ENCODE measurements around the gene AMOT.

The AMOT gene

DNA sequence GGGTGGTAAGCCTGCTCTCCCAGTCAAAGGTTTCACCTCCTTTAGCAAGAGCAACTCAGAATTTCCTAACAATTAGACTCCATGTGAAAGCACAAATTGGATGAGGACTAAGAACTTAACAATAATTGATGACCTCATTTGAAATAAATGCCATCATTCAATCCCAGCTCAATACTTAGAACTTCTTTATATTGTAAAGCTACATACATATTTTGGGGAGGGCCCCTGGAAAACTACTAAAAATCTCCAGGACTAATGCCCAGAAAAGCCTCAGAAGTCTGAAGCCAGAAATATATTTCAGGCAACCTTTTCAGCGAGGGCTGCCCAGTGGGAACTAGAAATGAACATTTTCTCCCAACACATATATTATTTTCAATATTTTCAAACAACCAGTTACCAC lies 38.1 kb downstream of the AMOT start:
- TF ChIP-seq, protein P1, sequence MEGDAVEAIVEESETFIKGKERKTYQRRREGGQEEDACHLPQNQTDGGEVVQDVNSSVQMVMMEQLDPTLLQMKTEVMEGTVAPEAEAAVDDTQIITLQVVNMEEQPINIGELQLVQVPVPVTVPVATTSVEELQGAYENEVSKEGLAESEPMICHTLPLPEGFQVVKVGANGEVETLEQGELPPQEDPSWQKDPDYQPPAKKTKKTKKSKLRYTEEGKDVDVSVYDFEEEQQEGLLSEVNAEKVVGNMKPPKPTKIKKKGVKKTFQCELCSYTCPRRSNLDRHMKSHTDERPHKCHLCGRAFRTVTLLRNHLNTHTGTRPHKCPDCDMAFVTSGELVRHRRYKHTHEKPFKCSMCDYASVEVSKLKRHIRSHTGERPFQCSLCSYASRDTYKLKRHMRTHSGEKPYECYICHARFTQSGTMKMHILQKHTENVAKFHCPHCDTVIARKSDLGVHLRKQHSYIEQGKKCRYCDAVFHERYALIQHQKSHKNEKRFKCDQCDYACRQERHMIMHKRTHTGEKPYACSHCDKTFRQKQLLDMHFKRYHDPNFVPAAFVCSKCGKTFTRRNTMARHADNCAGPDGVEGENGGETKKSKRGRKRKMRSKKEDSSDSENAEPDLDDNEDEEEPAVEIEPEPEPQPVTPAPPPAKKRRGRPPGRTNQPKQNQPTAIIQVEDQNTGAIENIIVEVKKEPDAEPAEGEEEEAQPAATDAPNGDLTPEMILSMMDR (IDR thresholded peaks at IDR 0.05; ENCODE audit: low read depth, low read length, missing control alignments), result no peak
- H3K4me3 ChIP-seq (ENCODE audit: low read depth, low read length), result no peak overlapping the region
- H3K36me3 ChIP-seq (replicated peaks), result no peaks in the 10 kb centered on the region
- in situ Hi-C loops (cut with HindIII; ENCODE audit: low pct_ligation_motif_present, low sequenced_read_pairs), result no loop called here
- H3K27ac ChIP-seq, result no peak overlapping the region
- no peak for DNase-seq
- no peaks in the 10 kb centered on the region for H3K27me3 ChIP-seq (replicated peaks)

DNA sequence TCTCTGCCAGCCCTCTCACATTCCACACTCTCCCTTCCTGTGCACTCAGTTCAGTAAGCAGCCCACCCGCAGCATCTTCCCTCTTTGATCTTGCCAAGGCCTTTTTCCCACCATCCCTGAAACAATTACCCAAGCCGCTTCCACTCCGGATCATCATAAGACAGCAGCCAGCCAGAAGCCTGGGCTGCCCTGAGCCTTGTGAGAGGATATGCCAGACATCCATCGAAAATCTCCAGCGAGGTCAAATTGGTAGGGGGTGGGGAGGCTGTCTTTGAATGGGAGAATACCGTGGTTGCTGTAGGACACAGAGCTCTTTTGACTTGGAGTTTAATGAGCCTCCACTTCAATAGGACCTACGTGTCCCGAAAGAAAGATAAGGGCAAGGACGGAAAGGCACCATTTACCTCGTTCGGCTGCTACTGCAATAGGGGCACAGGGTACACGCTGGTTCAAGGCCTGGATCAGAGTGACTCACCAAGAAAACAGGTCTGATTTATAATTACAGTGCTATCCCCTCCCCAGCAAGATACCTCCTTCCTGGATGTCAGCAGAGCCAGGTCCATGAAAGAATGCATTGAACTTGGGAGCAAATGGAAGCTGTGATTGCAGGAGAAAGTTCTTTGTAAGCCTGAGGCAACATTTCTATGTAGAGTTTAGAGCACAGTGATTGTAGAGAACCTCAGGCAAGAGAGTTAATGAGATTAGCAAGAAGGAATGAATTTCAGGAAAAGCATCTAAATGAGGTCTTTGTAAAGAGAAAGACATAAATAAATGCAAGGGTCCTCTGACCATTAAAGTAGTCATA lies 39.5 kb downstream of the AMOT start:
- in situ Hi-C loops (cut with HindIII; ENCODE audit: low pct_ligation_motif_present, low sequenced_read_pairs), result no loop called here
- no peaks in the 10 kb centered on the region for H3K27me3 ChIP-seq (replicated peaks)

DNA sequence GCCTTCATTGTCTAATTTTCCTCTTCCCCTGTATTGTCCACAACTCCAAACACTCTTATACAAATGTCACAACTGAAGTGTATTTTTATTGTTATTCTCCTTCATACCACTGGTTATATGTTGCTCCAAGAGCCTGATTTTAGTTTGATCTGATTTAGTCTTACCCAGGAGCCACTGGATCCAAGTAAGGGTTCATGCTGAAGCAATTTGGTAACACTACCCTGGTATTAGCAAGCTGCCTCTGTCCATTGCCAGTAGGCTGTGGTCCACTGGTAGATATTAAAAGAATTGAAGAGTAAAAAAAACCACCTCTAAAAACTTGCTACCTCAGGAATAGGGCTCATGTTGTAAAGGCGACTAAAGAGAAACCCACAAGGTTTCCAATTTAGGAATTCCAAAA lies 41.2 kb downstream of the AMOT start:
- TF ChIP-seq, protein P1 (IDR thresholded peaks at IDR 0.05; ENCODE audit: low read depth, low read length, missing control alignments), result no peak
- in situ Hi-C loops (cut with HindIII; ENCODE audit: low pct_ligation_motif_present, low sequenced_read_pairs), result no loop called here

More for the DNA sequence above, 39.5 kb downstream of the AMOT start:
- TF ChIP-seq, protein P1 (IDR thresholded peaks at IDR 0.05; ENCODE audit: low read depth, low read length, missing control alignments), result no peak
- no peak for DNase-seq
- H3K4me3 ChIP-seq (ENCODE audit: low read depth, low read length), result no peak overlapping the region
- no peak overlapping the region for H3K27ac ChIP-seq
- no peaks in the 10 kb centered on the region for H3K36me3 ChIP-seq (replicated peaks)

DNA sequence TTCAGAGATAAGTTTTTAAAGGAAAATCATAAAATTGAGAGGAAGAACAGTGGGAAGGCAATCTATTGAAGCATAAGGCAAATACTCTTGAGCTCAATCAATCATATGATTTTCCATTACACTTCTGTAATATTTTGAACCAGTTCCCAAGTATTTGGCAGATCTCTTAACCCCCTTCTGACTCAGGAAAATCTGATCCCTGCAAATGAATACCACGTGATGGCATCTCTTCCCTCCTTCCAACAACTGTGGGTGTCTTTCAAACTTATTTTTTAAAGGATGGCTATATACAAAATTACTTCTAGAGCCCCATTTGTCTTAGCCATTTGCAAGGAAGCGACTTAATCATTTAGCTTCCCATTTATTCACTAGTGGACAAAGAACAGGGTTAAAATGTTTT lies 41.9 kb downstream of the AMOT start:
- no peaks in the 10 kb centered on the region for H3K36me3 ChIP-seq (replicated peaks)
- TF ChIP-seq, protein P1 (IDR thresholded peaks at IDR 0.05; ENCODE audit: low read depth, low read length, missing control alignments), result no peak
- H3K4me3 ChIP-seq (ENCODE audit: low read depth, low read length), result no peak overlapping the region
- in situ Hi-C loops (cut with HindIII; ENCODE audit: low pct_ligation_motif_present, low sequenced_read_pairs), result no loop called here
- H3K27ac ChIP-seq, result no peak overlapping the region
- no peaks in the 10 kb centered on the region for H3K27me3 ChIP-seq (replicated peaks)
- DNase-seq, result no peak

More for the DNA sequence above, 41.2 kb downstream of the AMOT start:
- H3K27ac ChIP-seq, result no peak overlapping the region
- no peaks in the 10 kb centered on the region for H3K36me3 ChIP-seq (replicated peaks)
- H3K27me3 ChIP-seq (replicated peaks), result no peaks in the 10 kb centered on the region
- H3K4me3 ChIP-seq (ENCODE audit: low read depth, low read length), result no peak overlapping the region
- DNase-seq, result no peak

DNA sequence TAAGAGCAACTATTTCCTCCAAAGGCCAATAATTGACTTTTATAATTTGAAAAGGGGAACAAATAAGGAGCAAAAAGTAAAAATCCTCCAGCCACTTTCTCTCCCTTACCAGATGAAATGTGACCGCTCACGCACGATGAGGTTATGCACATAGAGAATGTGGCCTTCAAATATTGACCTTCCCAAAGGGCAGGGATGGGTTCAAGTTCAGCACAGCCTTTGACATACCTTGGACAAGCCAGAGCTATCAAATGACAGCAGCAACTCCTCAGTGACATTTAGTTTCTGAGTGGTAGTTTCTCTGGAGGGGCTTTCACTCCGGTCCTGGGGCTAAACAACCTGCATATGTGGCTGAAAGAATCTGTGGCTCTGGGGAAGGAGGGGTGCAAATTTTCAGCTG lies 50.7 kb downstream of the AMOT start:
- H3K27me3 ChIP-seq (replicated peaks), result no peaks in the 10 kb centered on the region
- no peak for DNase-seq
- H3K4me3 ChIP-seq (ENCODE audit: low read depth, low read length), result no peak overlapping the region
- H3K36me3 ChIP-seq (replicated peaks), result no peaks in the 10 kb centered on the region
- in situ Hi-C loops (cut with HindIII; ENCODE audit: low pct_ligation_motif_present, low sequenced_read_pairs), result no loop called here
- TF ChIP-seq, protein P1 (IDR thresholded peaks at IDR 0.05; ENCODE audit: low read depth, low read length, missing control alignments), result no peak
- no peak overlapping the region for H3K27ac ChIP-seq

DNA sequence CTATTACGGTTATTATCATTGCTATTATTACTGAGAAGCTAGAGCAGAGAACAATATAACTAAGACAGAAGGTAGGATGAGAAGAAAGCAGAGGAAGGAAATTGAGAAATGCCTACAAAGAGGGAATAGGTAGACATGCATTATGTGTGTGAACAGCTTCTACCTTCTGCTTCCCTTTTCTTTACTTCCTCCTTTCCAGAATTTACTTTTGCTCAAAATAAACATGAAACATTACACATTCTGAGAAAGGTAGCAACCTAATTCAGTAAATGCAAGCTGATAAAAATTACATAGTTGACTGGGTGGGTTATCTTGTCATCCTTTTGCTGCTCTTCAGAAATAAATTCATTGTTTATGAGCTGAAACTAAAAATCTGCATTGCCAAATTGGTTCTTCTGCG lies 54.6 kb downstream of the AMOT start:
- in situ Hi-C loops (cut with HindIII; ENCODE audit: low pct_ligation_motif_present, low sequenced_read_pairs), result no loop called here
- H3K36me3 ChIP-seq (replicated peaks), result no peaks in the 10 kb centered on the region
- no peak overlapping the region for H3K27ac ChIP-seq
- no peaks in the 10 kb centered on the region for H3K27me3 ChIP-seq (replicated peaks)
- H3K4me3 ChIP-seq (ENCODE audit: low read depth, low read length), result no peak overlapping the region
- TF ChIP-seq, protein P1 (IDR thresholded peaks at IDR 0.05; ENCODE audit: low read depth, low read length, missing control alignments), result no peak
- no peak for DNase-seq
